ENCODE data around the gene SLC12A4.
A peak's percentile ranks its signal among the peaks of the same experiment; 100 is the strongest.
"Not testable (repeated sequence)": the region's sequence is repeated elsewhere in the genome, so short reads cannot be mapped to it uniquely, and the experiment has no call there.

Gene SLC12A4

GRCh38 chr16:67988675-67989074, 20.2 kb upstream of the SLC12A4 start:
- H3K4me3 ChIP-seq (ENCODE audit: low read depth, low read length) = no peak overlapping the region

GRCh38 chr16:67987460-67988160, 19.2 kb upstream of the SLC12A4 start:
- no peak overlapping the region for H3K4me3 ChIP-seq (ENCODE audit: low read depth, low read length)

GRCh38 chr16:67986949-67987348, 18.5 kb upstream of the SLC12A4 start:
- H3K4me3 ChIP-seq (ENCODE audit: low read depth, low read length) = no peak overlapping the region

GRCh38 chr16:67982011-67982696, 13.7 kb upstream of the SLC12A4 start:
- H3K4me3 ChIP-seq (ENCODE audit: low read depth, low read length) = no peak overlapping the region

- no peak within 1 kb of the TSS for H3K4me3 ChIP-seq (ENCODE audit: low read depth, low read length)
Observed at GRCh38 chr16:67979955-67980678, 11.7 kb upstream of the SLC12A4 start, which contains the start of gene DPEP3. Gene DPEP3, minus strand, starts transcription at chr16:67980499. Its CDS starts 119 bp downstream, at chr16:67980380.

- H3K4me3 ChIP-seq (ENCODE audit: low read depth, low read length) = no peak overlapping the region
Observed at GRCh38 chr16:67977469-67978227, 9.2 kb upstream of the SLC12A4 start.

- H3K4me3 ChIP-seq (ENCODE audit: low read depth, low read length) = no peak overlapping the region
Observed at GRCh38 chr16:67977005-67977404, 8.6 kb upstream of the SLC12A4 start.

- H3K4me3 ChIP-seq (ENCODE audit: low read depth, low read length) = no peak overlapping the region
Observed at GRCh38 chr16:67976205-67976604, 7.8 kb upstream of the SLC12A4 start.

- no peak overlapping the region for H3K4me3 ChIP-seq (ENCODE audit: low read depth, low read length)
Observed at GRCh38 chr16:67975321-67976105, 7.1 kb upstream of the SLC12A4 start.

- not testable (repeated sequence) for H3K4me3 ChIP-seq (ENCODE audit: low read depth, low read length)
Observed at GRCh38 chr16:67972285-67972684, 3.8 kb upstream of the SLC12A4 start.

- H3K4me3 ChIP-seq (ENCODE audit: low read depth, low read length) = no peak overlapping the region
Observed at GRCh38 chr16:67971111-67971510, 2.7 kb upstream of the SLC12A4 start.

GRCh38 chr16:67969254-67970039, 1.0 kb upstream of the SLC12A4 start:
- H3K4me3 ChIP-seq (ENCODE audit: low read depth, low read length) = no peak overlapping the region

GRCh38 chr16:67967958-67968399, 458 bp downstream of the SLC12A4 start:
- peak overlapping the region; percentile 72 for H3K4me3 ChIP-seq (ENCODE audit: low read depth, low read length)

- peak overlapping the region; percentile 72 for H3K4me3 ChIP-seq (ENCODE audit: low read depth, low read length)
Observed at GRCh38 chr16:67967183-67967957, 1.1 kb downstream of the SLC12A4 start.

- no peak overlapping the region for H3K4me3 ChIP-seq (ENCODE audit: low read depth, low read length)
Observed at GRCh38 chr16:67966549-67967182, 1.8 kb downstream of the SLC12A4 start.

- no peak overlapping the region for H3K4me3 ChIP-seq (ENCODE audit: low read depth, low read length)
Observed at GRCh38 chr16:67965668-67966548, 2.5 kb downstream of the SLC12A4 start.

- no peak overlapping the region for H3K4me3 ChIP-seq (ENCODE audit: low read depth, low read length)
Observed at GRCh38 chr16:67964477-67965131, 3.8 kb downstream of the SLC12A4 start.

All from iPS-11a (cell line).